HepG2 (cell line): ENCODE data around the gene RNF213. TPM values are rescaled to one million over a fixed set of nuclear protein-coding genes. Genes with fewer than 3 reads are reported as not detected.

Experiments used
- ATAC-seq: fragments of 200-7000 bp; cut with Tn5 transposase; 3 replicates; pipeline ENCODE4 v1.9.1; 2020; ENCODE audit warnings: mild to moderate bottlenecking, moderate library complexity
- BruUV-seq: library from RNA; stranded (reverse); fragments of 400-500 nt; replicated peaks from 2 replicates; lab custom pipeline; 2021; lab: Mats Ljungman, UMichigan
- CTCF ChIA-PET: fragments of 300-600 bp; formaldehyde crosslinking; extraction: SDS; loops from one replicate; lab custom pipeline; 2021; ENCODE audit warnings: low total read pairs, inconsistent platforms, low intra/inter-chr PET ratio; lab: Yijun Ruan, JAX
- POLR2A ChIA-PET: fragments of 350-600 bp; sonication (Branson Sonifier 250); formaldehyde crosslinking; loops from one replicate; lab custom pipeline; 2020; ENCODE audit warnings: antibody characterized with exemption, inconsistent platforms; lab: Yijun Ruan, JAX
- DNase-seq: peaks from one replicate; pipeline ENCODE4 v3.0.0-alpha.2; 2015; ENCODE audit warnings: low spot score
- FAIRE-seq: peaks from 3 replicates; lab custom pipeline; 2011; peaks lifted over from hg19 to GRCh38; lab: Jason Lieb, UNC
- H2AFZ ChIP-seq: one replicate; pipeline ENCODE4 v1.6.1; 2011; ENCODE audit warnings: low read length, inconsistent platforms
- H3K27ac ChIP-seq: fragments of 300-600 bp; 3 replicates; pipeline ENCODE4 v1.8.0; 2011; ENCODE audit warnings: mixed run types, mild to moderate bottlenecking, mixed read lengths, low read length, inconsistent platforms; ENCODE audit not compliant: insufficient read depth; ENCODE audit errors: extremely low read length
- H3K27me3 ChIP-seq, 2 experiments: fragments of 200-600 bp in 1 of 2; 2 replicates in 1 of 2; 3 replicates in 1 of 2; pipeline versions ENCODE4 v1.6.0 to v1.8.0; 2011; ENCODE audit warnings: low read length in 2 of 2, mild to moderate bottlenecking in 2 of 2, moderate library complexity in 2 of 2, inconsistent platforms in 1 of 2; ENCODE audit not compliant: insufficient read depth in 2 of 2, control insufficient read depth in 1 of 2
- H3K36me3 ChIP-seq, 2 experiments: fragments of 200-600 bp in 1 of 2; replicated peaks in 1 of 2; 2 replicates in 1 of 2; 3 replicates in 1 of 2; pipeline versions ENCODE4 v1.5.1 to v1.8.0; 2011; ENCODE audit warnings: low read length in 2 of 2, inconsistent platforms in 1 of 2; ENCODE audit not compliant: insufficient read depth in 2 of 2, control insufficient read depth in 1 of 2
- H3K4me1 ChIP-seq: 2 replicates; pipeline ENCODE4 v1.5.1; 2012; ENCODE audit warnings: low read length, inconsistent platforms; ENCODE audit not compliant: insufficient read depth
- H3K4me2 ChIP-seq: 2 replicates; pipeline ENCODE4 v1.6.0; 2011; ENCODE audit warnings: low read depth, low read length, inconsistent platforms
- H3K4me3 ChIP-seq, 3 experiments: fragments of 200-600 bp in 1 of 3; sonication (generic), shearing (Covaris generic) in 1 of 3; replicated peaks in 1 of 3; 2 replicates each; pipeline ENCODE4 v1.5.1; 2011 to 2016; ENCODE audit warnings: low read length in 3 of 3, inconsistent platforms in 2 of 3, low read depth in 2 of 3, mild to moderate bottlenecking in 2 of 3, control low read depth in 1 of 3, mixed read lengths in 1 of 3; ENCODE audit not compliant: insufficient read depth in 1 of 3
- H3K79me2 ChIP-seq: one replicate; pipeline ENCODE4 v1.6.1; 2011; ENCODE audit warnings: low read length, inconsistent platforms; ENCODE audit not compliant: insufficient read depth
- H3K9ac ChIP-seq: 2 replicates; pipeline ENCODE4 v1.6.0; 2011; ENCODE audit warnings: mild to moderate bottlenecking, low read depth, low read length, inconsistent platforms; ENCODE audit not compliant: insufficient read depth
- H3K9me3 ChIP-seq: 2 replicates; pipeline ENCODE4 v1.5.1; 2012; ENCODE audit warnings: mild to moderate bottlenecking, low read length
- H4K20me1 ChIP-seq: 2 replicates; pipeline ENCODE4 v1.6.0; 2011; ENCODE audit warnings: inconsistent platforms, mild to moderate bottlenecking, low read length, moderate library complexity; ENCODE audit not compliant: insufficient read depth
- AGO1 ChIP-seq: fragments of 200-400 bp; formaldehyde crosslinking; IDR thresholded peaks from 2 replicates; pipeline ENCODE4 v1.6.1; 2017; ENCODE audit warnings: mild to moderate bottlenecking, low read depth, low read length, moderate library complexity; ENCODE audit not compliant: poor library complexity, severe bottlenecking
- KDM3A ChIP-seq: IDR thresholded peaks from 2 replicates; pipeline ENCODE4 v1.6.1; 2018; ENCODE audit warnings: low read depth, missing compliant biosample characterization
- KLF16 ChIP-seq, 2 experiments: sonication (generic) in 1 of 2; formaldehyde crosslinking in 1 of 2; IDR thresholded peaks; 2 replicates each; pipeline versions ENCODE4 v1.6.1 to v1.8.0; 2016 to 2023; ENCODE audit warnings: missing genetic modification reagents in 2 of 2, missing compliant biosample characterization in 1 of 2
- MLLT10 ChIP-seq: sonication (generic); formaldehyde crosslinking; IDR thresholded peaks from 2 replicates; pipeline ENCODE4 v1.4.0; 2020; ENCODE audit warnings: missing genetic modification reagents
- RCOR2 ChIP-seq: IDR thresholded peaks from 2 replicates; pipeline ENCODE4 v1.6.1; 2016; ENCODE audit warnings: missing biosample characterization, missing genetic modification reagents
- RFX1 ChIP-seq: fragments of 450-650 bp; IDR thresholded peaks from 2 replicates; pipeline ENCODE4 v1.6.1; 2017
- TEF ChIP-seq: sonication (generic); formaldehyde crosslinking; IDR thresholded peaks from 2 replicates; pipeline ENCODE4 v1.5.0; 2020; ENCODE audit warnings: missing genetic modification reagents
- THAP8 ChIP-seq: sonication (generic); formaldehyde crosslinking; IDR thresholded peaks from 2 replicates; pipeline ENCODE4 v1.5.1; 2020; ENCODE audit warnings: missing genetic modification reagents, mild to moderate bottlenecking, borderline replicate concordance
- ZBTB4 ChIP-seq: sonication (generic); formaldehyde crosslinking; IDR thresholded peaks from 2 replicates; pipeline ENCODE4 v1.4.0; 2020; ENCODE audit warnings: missing genetic modification reagents, mild to moderate bottlenecking, borderline replicate concordance
- ZFYVE20 ChIP-seq: sonication (generic); formaldehyde crosslinking; IDR thresholded peaks from 2 replicates; pipeline ENCODE4 v1.8.0; 2023; ENCODE audit warnings: low read depth, mild to moderate bottlenecking, moderate library complexity, missing genetic modification reagents, borderline replicate concordance
- ZGPAT ChIP-seq: IDR thresholded peaks from 2 replicates; pipeline ENCODE4 v1.6.1; 2016; ENCODE audit warnings: mild to moderate bottlenecking
- ZNF496 ChIP-seq: sonication (generic); formaldehyde crosslinking; IDR thresholded peaks from 2 replicates; pipeline ENCODE4 v1.8.1; 2023; ENCODE audit warnings: mild to moderate bottlenecking, moderate library complexity, missing genetic modification reagents; ENCODE audit not compliant: insufficient replicate concordance
- ZNF558 ChIP-seq: sonication (generic); formaldehyde crosslinking; IDR thresholded peaks from 2 replicates; pipeline ENCODE4 v1.9.0; 2022; ENCODE audit warnings: mild to moderate bottlenecking, missing genetic modification reagents, borderline replicate concordance
- WGBS: methylation state at CpG from one replicate; pipeline ENCODE4 v1.1.6; 2017; ENCODE audit warnings: low lambda C conversion rate; 5-methylcytosine and 5-hydroxymethylcytosine counted together
- in situ Hi-C: cut with HindIII; loops from 2 replicates; pipeline ENCODE4 v1.10.0; 2017; ENCODE audit warnings: low pct_unique_long_range_greater_than_20kb; ENCODE audit not compliant: extremely low pct_ligation_motif_present
- intact Hi-C: fragments of 100-400 bp; cut with micrococcal nuclease; formaldehyde crosslinking; loops from one replicate; pipeline ENCODE4 v1.10.0; 2022; ENCODE audit not compliant: unreplicated experiment
- polyA plus RNA-seq, 8 experiments: library from polyadenylated mRNA; depleted of rRNA in 3 of 8; stranded (reverse) in 7 of 8; unstranded in 1 of 8; fragments of >200 nt; fragmentation: Illumina TruSeq in 4 of 8; extraction: Trizol in 4 of 8; gene quantifications; 2 replicates each; pipeline versions ENCODE4 v1.2.1 to v1.2.3, GENCODE V29; 2011 to 2016; ENCODE audit warnings: low read depth in 4 of 8, missing spikeins in 1 of 8, mixed read lengths in 1 of 8; ENCODE audit not compliant: insufficient read depth in 1 of 8
- total RNA-seq, 5 experiments: library from RNA; depleted of rRNA; stranded (reverse); fragments of >200 nt; fragmentation: Illumina TruSeq; extraction: Trizol; gene quantifications; 2 replicates each; pipeline ENCODE4 v1.2.3, GENCODE V29; 2016; ENCODE audit warnings: low read depth in 1 of 5

RNF213 gene
- total and polyA plus RNA-seq, 2 of the 13 experiments (the other 11 are each of a cell fraction or from before 2014, with no cell fraction given): 38.6 to 38.7 TPM

- TF ChIP-seq THAP8 (CRISPR knock-in tag): no peak
These were observed 6.0 kb upstream of the RNF213 start (continued) for GRCh38 chr17:80254396-80255251.

- in situ Hi-C loops (loop anchor here (5.0 kb wide), 1 partner anchor 109 kb away; the partner anchor contains the start of gene EIF4A3), intact Hi-C loops (no loop called here)
- Histone ChIP-seq H3K4me2 (no peak overlapping the region), H3K27ac (no peak overlapping the region), H4K20me1 (no peaks in the 10 kb centered on the region), H2AFZ (no peak overlapping the region), H3K4me1 (peaks cover 32% of the 10 kb centered on the region), H3K9me3 (no peaks in the 10 kb centered on the region), H3K36me3 (no peaks in the 10 kb centered on the region), H3K4me3 (no peak overlapping the region), H3K79me2 (no peaks in the 10 kb centered on the region), H3K9ac (no peak overlapping the region), H3K27me3 (no peaks in the 10 kb centered on the region)
- CTCF ChIA-PET: no interaction called here
- no TSS peak for BruUV-seq
- no peak for FAIRE-seq
- POLR2A ChIA-PET: interaction anchor here (1.9 kb wide), 1 partner anchor 7 kb away, joined by 8 read pairs; no protein-coding TSS in a partner anchor
- no peak for DNase-seq
- TF ChIP-seq ZFYVE20 (CRISPR knock-in tag): no peak
- no peak for TF ChIP-seq RCOR2 (CRISPR knock-in tag)
- TF ChIP-seq AGO1: no peak
- TF ChIP-seq ZGPAT (CRISPR knock-in tag): no peak
- TF ChIP-seq ZNF558 (CRISPR knock-in tag): no peak
- no peak for TF ChIP-seq ZNF496
- no peak for TF ChIP-seq ZBTB4 (CRISPR knock-in tag)
- TF ChIP-seq MLLT10 (CRISPR knock-in tag): no peak
- TF ChIP-seq TEF (CRISPR knock-in tag): no peak
- TF ChIP-seq RFX1: no peak
- no peak for TF ChIP-seq KDM3A (CRISPR knock-in tag)
- no peak for TF ChIP-seq KLF16 (CRISPR knock-in tag; IDR thresholded peaks at IDR 0.05)
- 96% methylated on average over 5 of the region's 5 CpGs for WGBS
- ATAC-seq: no peak
These were observed 4.7 kb upstream of the RNF213 start for GRCh38 chr17:80256034-80256350.
